ENCODE results near the gene VIPR2. TPM values are rescaled to one million over a fixed set of nuclear protein-coding genes. Genes with fewer than 3 reads are reported as not detected.

The VIPR2 gene
- polyA plus RNA-seq, 4 donors, result 2.8 to 4.1 (median 3.0) TPM

GRCh38 chr7:159158888-159159405 is 14.3 kb upstream of the VIPR2 start:
- DNase-seq (ENCODE audit: low read depth in 4 of 4, low spot score in 3 of 4), result no peak

GRCh38 chr7:159158125-159158887 is 13.6 kb upstream of the VIPR2 start:
- no peak for DNase-seq (ENCODE audit: low read depth in 4 of 4, low spot score in 3 of 4)

- DNase-seq (ENCODE audit: low read depth in 4 of 4, low spot score in 3 of 4), result no peak
These were observed 13.0 kb upstream of the VIPR2 start for GRCh38 chr7:159157714-159158113.

GRCh38 chr7:159156436-159157245 is 12.0 kb upstream of the VIPR2 start:
- no peak for DNase-seq (ENCODE audit: low read depth in 4 of 4, low spot score in 3 of 4)

- DNase-seq (ENCODE audit: low read depth in 4 of 4, low spot score in 3 of 4), result no peak
These were observed 10.7 kb upstream of the VIPR2 start for GRCh38 chr7:159155410-159155809.

- DNase-seq (ENCODE audit: low read depth in 4 of 4, low spot score in 3 of 4), result no peak
These were observed 9.6 kb upstream of the VIPR2 start for GRCh38 chr7:159154243-159154642.

GRCh38 chr7:159153511-159153910 is 8.8 kb upstream of the VIPR2 start:
- no peak for DNase-seq (ENCODE audit: low read depth in 4 of 4, low spot score in 3 of 4)

GRCh38 chr7:159152816-159153215 is 8.1 kb upstream of the VIPR2 start:
- DNase-seq (ENCODE audit: low read depth in 4 of 4, low spot score in 3 of 4), result no peak

- no peak for DNase-seq (ENCODE audit: low read depth in 4 of 4, low spot score in 3 of 4)
These were observed 6.6 kb upstream of the VIPR2 start for GRCh38 chr7:159151231-159151630.

GRCh38 chr7:159149488-159149887 is 4.8 kb upstream of the VIPR2 start:
- no peak for DNase-seq (ENCODE audit: low read depth in 4 of 4, low spot score in 3 of 4)

- no peak for DNase-seq (ENCODE audit: low read depth in 4 of 4, low spot score in 3 of 4)
These were observed 4.0 kb upstream of the VIPR2 start for GRCh38 chr7:159148430-159149395.

- no peak for DNase-seq (ENCODE audit: low read depth in 4 of 4, low spot score in 3 of 4)
These were observed 3.0 kb upstream of the VIPR2 start for GRCh38 chr7:159147687-159148086.

GRCh38 chr7:159147246-159147645 is 2.6 kb upstream of the VIPR2 start:
- no peak for DNase-seq (ENCODE audit: low read depth in 4 of 4, low spot score in 3 of 4)

GRCh38 chr7:159146084-159146858 is 1.6 kb upstream of the VIPR2 start:
- DNase-seq (ENCODE audit: low read depth in 4 of 4, low spot score in 3 of 4), result no peak

GRCh38 chr7:159145490-159145855 is 806 bp upstream of the VIPR2 start:
- DNase-seq (ENCODE audit: low read depth in 4 of 4, low spot score in 3 of 4), result no peak

- DNase-seq (ENCODE audit: low read depth in 4 of 4, low spot score in 3 of 4), result peak in 1 of 4 donors; percentile 35
These were observed 598 bp downstream of the VIPR2 start for GRCh38 chr7:159143780-159144757.

- DNase-seq (ENCODE audit: low read depth in 4 of 4, low spot score in 3 of 4), result no peak
These were observed 1.9 kb downstream of the VIPR2 start for GRCh38 chr7:159142730-159143129.

GRCh38 chr7:159142199-159142598 is 2.5 kb downstream of the VIPR2 start:
- DNase-seq (ENCODE audit: low read depth in 4 of 4, low spot score in 3 of 4), result no peak

GRCh38 chr7:159141660-159142059 is 3.0 kb downstream of the VIPR2 start:
- no peak for DNase-seq (ENCODE audit: low read depth in 4 of 4, low spot score in 3 of 4)
